GM21717 (cell line): ENCODE measurements around the gene CIAO2B.

Experiments
- ATAC-seq: cut with Tn5 transposase; IDR thresholded peaks from one replicate; pipeline ENCODE4 v1.9.1; 2021; ENCODE audit warnings: mild to moderate bottlenecking, moderate library complexity; ENCODE audit not compliant: unreplicated experiment

Gene CIAO2B

DNA sequence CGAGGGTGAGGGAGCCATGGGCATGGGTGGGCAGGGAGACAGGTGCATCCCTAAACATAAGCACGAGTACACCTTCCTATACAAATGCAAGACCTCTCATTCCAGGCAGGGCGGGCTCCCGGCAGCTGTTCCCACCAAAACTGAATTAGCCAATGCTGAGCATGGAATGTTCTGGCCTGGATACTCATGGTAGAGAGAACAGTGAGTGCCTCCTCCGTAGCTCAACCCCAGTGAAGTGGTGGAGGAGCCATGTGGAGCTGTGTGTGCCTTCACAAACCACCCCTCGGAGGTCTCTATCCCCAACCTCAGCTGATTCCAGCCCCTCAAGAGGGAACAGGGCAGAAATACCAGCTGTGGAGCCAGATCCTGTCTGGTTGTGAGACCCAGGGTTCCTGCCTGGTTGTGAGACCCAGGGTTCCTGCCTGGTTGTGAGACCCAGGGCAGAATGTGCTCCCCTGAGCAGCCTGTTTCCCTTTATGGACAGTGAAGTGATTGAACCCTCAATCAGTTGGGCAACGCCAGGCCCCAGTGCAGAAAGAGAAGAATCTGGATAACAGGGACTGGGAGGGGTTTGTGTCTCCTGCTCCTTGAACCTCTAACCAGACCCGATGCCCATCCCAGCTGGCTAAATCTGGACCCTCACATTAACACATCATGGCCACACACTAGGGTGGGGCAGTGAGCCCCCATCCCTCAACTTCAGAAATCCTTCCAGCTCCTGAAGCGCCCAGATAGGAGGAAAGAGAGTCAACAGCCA lies 13.1 kb downstream of the CIAO2B start:
- no peak for ATAC-seq

DNA sequence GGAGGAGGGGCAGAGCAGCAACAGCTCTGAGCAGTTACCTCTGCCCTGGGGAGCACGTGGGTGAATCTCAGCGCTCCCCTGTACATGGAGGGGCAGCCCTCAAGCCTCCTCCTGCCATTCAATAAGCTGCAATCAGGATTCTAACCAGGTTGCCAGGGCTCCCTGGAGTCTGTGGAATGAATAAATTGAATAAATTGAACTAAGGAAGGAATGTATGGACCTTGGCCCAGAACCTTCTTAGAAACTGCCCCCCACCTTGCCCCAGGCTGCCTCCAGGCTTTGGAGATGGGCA lies 14.0 kb downstream of the CIAO2B start:
- ATAC-seq: no peak

DNA sequence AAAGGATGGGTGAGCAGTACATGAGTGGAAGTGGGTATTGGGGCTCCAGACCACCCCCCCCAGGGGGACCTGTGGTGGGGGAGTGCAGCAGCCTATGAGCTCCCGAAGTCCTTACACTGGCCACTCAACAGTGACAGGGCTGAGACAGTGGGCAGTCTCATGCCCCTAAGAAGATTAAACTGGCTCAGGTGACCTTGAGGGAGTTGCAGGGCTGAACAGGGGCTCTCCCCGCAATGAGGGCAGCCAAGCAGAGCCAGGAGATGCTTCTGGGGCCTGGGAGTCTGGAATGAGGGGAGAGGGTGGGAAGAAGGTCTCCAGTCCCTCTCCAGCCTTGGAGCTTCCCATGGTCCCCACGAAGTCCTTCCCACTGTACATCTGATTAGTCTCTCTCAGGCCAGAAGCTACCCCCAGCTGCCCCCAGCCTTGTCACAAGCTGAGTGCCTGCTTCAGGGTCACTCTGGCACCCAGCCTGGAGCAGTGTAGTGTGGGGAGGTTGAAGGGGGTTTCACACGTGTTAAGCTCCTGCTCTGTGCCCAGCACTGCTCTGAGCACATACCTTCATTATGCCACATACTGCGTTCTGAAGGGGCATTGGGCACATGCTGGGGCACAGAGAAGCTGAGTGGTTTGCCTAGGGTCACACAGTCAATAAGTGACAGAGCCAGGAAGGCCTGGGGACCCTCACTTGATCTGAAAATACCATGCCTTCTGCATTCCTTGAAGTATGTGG lies 14.5 kb downstream of the CIAO2B start:
- ATAC-seq: no peak

DNA sequence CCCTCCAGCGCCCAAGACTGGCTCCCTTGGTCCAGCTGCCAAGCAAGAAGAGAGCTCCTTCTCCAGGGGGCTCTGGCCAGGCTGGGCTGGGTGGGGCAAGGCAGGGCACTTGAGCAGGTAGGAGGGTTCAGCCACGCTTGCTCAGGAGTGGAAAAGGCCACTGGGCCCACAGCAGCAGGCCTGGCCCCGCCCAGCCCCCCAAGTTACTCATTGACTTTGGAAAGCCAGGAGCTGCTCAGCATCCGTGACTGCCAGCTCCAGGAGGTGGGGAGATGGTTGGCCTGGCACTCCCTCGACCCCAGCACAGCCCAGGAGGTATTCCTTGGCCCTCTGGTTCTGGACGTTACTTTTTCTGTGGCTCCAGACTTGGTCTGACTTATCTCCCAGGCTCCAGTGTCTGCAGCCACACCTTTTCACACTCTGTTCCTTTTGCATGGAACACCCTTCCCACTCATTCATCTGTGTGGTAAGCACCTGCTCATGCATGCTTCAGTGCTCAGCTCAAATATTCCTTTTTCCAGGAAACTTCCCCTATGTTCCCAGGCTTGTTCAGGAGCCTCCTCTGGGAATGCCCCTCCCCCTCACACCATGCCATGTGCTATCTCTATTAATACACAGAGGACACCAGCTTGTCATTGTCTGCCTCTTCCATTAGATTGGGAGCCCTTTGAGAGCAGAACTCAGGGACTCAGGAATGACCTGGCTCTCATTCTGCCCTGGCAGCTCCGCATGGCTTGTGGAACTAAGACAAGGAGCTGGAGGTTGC lies 15.2 kb downstream of the CIAO2B start, which contains the start of gene CDH16:
Gene CDH16 (minus strand): TSS at position 83 of the 766 bp plus-strand sequence. CDS start 820 bp downstream, outside the sequence.
- ATAC-seq: no peak

DNA sequence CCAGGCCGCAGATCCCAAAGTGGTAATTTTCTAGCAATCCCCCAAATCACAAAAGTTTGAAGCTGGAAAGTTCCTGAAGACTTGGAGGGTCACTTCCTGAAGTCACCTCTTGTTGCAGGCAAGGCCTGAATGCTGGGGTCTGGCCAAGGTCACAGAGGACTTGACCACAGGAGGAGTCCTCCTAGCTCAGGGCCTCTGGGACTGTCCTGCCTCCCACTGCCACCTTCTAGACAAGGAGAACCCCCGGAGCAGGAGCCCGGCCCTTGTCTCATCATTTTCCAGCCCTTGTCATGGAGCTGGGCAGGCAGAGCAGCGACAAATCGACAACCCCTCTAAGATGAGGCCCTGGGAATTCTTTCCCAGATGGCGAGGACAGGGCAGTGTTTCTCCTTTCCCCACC lies 15.8 kb downstream of the CIAO2B start:
- no peak for ATAC-seq

DNA sequence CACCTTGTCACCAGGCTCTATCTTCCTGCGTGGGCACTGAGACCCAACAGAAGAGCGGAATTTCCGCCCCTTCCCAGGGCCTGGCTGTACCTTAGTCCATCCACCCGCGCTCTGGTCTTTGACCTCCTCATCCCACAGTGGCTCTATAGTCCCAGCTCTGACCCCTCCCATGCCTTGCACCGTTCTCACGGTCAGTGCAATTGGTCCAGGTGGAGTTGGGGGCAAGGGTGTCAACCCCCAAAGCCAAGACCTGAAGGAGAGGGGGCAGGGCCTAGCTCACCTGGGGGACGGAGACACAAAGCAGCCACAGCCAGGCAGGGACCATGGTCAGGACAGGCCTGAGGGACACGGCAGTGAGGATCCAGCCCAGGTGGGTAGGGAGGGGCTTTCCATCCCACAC lies 16.5 kb downstream of the CIAO2B start:
- no peak for ATAC-seq

DNA sequence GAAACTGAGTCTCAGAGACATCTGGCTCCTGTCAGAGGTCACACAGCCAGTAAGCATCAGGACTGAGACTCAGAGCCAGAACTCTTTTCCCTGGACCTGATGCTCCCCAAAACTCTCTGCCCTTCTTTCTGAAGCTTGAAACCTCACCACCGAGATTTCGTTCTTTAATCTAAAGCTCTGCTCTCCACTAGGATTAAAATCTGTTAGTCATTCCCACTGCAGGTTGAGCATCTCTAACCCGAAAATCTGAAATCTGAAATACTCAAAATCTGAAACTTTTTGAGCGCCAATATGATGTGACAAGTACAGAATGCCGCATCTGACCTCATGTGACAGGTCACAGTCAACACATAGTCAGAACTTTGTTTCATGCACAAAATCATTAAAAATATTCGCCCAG lies 17.7 kb downstream of the CIAO2B start:
- ATAC-seq: no peak

DNA sequence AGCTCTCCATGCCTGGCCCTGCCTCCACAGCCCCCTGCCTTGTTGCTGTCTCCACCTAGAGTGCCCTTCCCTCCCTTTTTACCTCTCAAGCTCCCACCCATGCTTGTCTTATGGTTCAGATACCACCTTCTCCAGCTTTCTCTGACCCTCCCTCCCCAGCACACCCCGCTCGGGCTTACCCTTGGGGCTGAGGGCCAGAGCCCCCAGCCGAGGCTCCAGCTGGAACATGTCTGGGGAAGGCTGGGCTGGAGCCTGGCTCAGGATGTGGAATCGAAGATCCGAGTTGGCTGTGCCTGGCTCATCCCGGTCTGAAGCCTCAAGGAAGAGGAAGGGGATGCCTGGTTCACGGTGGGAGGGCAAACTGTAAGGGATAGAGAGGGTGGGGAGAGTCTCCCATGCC lies 19.2 kb downstream of the CIAO2B start:
- ATAC-seq: no peak

DNA sequence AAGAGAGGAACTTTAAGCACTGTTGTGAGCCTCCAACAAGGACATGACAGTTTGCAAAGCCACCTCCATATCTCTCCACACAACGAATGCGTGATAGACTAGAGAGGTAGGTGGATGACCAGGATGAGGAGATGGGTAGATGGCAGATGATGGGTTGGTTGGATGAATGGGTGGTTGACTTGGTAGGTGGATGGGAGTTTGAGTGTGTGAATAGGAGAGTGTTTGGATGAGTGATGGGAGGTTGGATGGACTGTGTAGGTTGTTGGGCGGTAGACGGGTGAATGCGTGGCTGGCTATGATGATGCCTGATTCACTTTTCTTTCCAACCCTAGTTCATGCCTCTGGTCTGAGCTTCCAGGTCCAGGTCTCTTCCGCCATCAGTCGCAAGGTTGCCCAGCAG lies 19.7 kb downstream of the CIAO2B start:
- no peak for ATAC-seq

DNA sequence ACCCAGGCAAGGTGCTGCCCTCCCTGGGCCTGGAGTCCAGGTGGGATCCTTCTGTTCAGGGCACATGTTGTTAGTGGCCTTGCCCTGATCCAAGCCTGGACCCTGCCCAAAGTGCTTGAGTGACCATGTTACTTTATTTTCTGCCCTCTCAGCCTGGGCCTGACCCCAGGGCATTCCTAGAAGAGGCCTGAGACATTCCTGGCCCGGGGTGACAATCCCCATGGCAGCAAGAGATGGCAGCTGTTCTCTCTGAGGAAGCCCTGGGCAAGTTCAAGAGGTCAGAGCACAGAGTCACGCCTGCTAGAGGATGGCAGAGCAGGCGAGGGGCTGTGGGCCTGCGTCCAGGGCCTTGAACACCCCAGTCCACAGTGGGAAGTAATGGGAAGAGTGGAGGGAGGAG lies 20.5 kb downstream of the CIAO2B start:
- ATAC-seq: no peak

DNA sequence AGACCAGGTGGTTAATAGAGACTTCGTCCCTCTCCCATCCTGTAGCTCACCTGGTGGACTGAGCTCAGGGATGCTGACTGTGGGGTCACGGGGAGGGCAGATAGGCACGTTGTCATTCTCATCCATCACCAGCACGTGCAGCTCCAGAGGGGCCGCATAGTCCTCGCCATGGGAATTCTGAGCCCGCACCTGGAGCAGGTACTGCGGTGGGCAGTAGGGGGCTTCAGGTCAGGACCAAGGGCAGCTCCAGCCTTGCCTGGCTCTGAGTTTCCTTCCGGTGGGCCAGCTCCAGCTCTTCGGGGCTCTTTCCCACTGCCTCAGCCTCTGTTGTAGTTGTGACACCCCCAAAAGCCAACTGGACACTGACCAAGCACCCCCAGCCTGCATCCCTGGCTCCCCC lies 21.1 kb downstream of the CIAO2B start:
- ATAC-seq: no peak

DNA sequence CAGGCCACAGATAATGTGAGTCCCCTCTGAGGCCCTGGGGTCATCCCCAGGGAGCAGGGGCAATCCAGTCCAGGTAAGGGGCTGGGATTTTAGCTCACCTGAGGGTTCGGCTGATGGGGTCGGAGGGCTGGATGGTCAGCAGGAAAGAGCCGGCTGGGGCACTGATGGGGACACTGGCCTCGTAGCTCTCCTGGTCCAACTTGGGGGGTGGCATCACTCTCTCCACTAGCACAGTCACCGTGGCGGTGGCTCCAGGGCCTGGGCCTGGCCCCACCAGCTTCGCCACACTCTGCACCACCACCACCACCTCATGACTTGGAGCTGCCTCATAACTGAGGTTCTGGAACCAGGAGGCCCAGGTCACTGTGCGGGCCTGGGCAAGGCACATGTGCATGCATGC lies 22.4 kb downstream of the CIAO2B start:
- ATAC-seq: no peak

DNA sequence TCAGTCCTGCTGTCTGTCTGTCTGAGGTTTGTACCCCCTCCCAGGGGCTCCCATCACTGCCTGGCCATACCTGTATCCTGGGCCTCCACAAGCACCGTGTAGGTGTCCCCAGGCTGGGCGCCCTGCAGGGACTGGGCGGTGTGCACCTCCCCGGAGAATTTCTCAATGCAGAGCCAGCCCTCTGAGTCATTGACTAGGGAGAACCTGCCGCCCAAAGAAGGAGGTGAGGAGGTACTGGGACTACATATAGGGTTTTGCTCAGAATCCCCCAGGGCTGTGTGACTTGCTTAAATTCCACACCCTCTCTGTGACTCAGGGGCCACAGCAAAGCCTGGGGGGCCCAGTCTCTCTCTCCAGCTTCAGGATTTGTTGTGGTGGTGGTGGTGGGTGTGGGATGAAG lies 23.1 kb downstream of the CIAO2B start:
- no peak for ATAC-seq

DNA sequence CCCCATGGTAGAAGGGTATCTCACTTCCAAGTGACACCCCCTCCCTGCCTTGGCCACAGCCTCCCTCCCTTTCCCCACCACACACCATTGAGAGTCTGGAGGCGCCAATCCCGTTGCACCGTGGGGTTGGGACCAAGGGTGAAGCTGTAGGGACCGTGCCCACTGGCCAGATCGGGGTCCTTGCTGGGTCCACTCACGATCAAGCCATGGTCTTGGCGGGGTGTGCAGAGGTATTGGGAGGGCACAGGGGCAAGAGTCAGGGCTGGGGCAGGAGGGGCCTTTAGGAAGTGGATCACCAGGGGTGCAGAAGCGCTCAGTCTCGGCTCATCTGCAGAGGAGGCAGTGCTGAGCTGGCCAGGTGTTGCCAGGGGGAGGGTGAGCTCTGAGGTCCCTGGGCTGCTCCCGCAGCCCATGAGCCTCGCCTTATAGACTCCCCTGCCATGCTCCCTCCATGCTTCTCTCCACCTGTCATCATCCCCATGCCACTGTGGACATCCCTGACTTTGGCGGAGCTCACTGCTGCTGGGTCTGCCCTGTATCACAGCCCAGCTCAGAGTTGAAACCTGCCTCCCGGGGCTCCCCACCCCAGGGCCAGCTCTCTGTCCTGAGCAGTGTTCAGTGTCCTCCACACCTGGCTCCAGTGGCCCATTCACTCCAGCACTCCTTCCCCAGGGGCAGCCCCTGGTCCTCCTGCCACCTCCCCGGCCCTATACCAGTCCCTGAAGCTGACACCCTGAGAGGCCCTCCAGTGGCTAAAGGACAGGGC lies 23.8 kb downstream of the CIAO2B start:
- ATAC-seq: no peak

DNA sequence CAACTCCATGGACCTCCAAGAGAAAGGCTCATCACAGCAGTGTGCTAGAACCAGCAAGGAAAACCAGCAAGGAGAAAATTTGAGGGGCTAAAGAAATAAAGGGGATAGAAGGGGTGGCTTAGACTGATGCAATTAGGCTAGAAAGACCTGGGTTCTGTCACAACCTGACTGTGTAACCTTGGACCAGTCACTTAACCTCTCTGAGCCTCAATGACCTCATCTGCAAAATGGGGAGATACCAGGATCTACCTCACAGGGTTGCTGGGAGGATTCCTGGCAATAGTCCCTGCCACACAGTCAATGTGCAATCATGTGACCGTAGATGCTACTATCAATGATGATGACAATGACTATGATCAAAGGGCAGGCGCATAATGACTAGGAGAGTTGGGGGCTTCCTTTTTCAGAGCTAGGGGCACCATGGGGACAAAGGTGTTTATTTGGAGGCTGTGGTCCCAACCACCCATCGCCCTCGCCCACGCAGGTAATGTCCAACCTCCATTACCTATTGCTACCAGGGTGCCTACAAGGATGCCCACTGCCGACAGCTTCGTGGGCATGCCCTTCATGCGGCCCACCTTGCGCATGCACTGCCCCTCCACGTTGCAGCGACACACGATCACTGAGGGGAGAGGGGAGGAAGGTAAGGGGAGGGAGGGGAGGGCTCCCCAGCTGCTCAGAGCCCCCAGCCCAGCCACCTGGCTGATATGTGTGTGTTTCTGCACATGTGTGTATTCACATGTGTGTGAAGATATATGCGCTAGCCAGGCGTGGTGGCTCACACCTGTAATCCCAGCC lies 25.2 kb downstream of the CIAO2B start:
- no peak for ATAC-seq

DNA sequence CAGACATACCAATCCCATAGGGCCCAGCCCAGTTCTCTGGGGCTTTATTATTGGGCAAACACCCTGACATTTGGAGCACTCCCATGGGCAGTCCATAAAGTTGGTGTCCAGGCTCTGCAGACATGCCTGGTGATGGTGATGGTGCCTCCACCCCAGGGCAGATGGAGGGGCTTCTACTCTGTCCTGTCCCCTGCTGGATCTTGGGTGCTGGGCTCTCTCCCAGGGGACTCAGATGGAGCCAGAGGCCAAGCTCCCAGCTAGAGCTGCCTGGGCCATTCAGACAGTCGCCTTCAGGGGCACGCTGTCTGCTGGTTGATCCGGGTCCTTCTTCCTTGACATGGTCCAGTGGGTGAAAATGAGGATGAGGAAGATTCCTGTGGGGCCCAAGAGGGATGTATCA lies 26.1 kb downstream of the CIAO2B start:
- ATAC-seq: no peak

DNA sequence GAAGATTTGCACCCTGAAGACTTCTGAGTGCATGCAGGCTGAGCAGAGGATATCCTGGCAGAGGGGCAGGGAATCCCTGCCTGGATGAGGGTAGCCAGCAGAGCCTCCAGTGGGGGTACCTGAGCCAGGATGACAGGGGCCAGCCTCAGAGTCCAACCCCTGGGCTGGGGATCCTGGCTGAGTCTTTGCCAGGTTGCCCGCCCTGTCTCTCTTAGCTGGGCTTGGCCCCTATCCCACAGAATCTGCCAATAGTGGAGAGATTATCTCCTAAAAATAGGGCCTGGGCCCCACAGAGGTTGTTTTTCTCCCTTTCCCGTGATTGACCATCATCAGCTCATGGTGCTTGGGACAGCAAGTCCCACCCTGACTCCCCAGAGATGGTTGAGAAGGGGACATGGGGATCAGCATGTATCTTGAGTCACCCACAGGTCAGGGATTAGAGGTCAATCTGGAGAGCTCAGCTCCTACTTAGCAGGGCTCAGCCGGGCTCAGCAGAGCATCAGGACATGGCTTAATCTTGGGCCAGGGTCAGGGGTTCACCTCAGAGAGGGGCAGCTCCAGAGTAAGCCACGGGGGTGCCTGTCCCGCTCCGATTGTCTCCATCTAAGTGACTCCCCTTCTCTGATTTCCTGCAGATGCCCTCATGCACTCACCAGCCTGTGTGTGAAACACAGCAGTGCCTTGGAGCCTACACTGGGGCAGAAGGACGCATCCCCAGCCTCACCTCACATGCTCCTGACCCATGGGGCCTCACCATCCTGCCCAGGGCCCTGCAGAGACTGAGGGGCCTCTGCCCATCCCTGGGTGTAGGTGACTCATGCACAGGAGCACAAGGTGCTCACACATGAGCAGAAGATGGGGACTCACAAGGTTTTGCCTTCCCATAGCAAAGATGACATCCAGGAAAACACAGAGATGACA lies 27.0 kb downstream of the CIAO2B start:
- ATAC-seq: no peak

DNA sequence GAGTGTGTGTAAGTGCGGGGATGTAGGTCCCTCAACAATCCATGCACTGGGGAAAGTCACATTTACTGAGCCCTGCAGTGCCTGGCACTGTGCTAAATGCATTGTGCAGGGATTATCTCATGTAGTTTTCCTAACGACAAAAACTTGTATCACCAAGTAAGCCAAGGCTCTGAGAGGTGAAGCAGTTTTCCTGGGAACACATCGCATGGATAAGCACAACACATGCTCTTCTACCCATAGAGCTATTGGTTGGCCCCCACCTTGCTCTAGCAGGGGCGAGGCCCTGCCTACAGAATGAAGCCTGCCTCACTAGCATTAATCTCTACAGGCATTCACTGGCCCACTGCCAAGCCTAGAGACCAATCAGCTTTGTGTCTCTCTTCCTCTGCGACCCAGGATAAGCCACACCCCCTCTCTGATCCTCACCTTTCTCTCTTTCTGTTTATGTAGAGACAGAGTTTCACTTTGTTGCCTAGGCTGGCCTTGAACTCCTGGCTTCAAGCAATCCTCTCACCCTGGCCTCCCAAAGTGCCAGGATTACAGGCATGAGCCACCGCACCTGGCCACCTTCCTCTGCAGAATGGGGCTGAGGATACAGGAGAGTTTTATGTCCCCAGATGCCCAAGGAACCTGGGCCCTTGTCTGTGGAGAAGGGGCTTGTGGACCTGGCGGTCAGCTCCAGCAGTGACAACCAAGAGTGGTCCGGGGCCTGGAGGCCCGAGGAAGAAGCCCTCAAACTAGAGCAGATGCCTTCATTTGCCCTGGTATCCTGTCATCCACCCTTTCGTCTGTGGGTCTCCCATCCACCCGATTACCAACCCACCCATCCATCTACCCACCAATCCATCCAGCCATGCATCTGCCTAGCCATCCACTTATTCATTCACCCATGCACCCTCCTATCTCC lies 28.3 kb downstream of the CIAO2B start:
- ATAC-seq: no peak
